Hepatocyte (in vitro differentiated cells): ENCODE results near the gene ELMOD3. TPM values are rescaled to one million over a fixed set of nuclear protein-coding genes. Genes with fewer than 3 reads are reported as not detected.

Experiments used
- DNase-seq: peaks from one replicate; pipeline ENCODE4 v3.0.0-alpha.2; 2016; ENCODE audit warnings: low spot score
- H2AFZ ChIP-seq: fragments of 200-600 bp; sonication (generic); 2 replicates; pipeline ENCODE4 v1.6.0; 2016; ENCODE audit warnings: antibody characterized with exemption, mild to moderate bottlenecking
- H3K27ac ChIP-seq: fragments of 200-600 bp; sonication (generic); 2 replicates; pipeline ENCODE4 v1.5.1; 2016; ENCODE audit warnings: mild to moderate bottlenecking
- H3K27me3 ChIP-seq: fragments of 200-600 bp; sonication (generic); 2 replicates; pipeline ENCODE4 v1.6.1; 2016
- H3K36me3 ChIP-seq: fragments of 200-600 bp; sonication (generic); replicated peaks from 2 replicates; pipeline ENCODE4 v1.5.1; 2016; ENCODE audit warnings: low read depth; ENCODE audit not compliant: insufficient read depth
- H3K4me1 ChIP-seq: fragments of 200-600 bp; sonication (generic); 2 replicates; pipeline ENCODE4 v1.5.1; 2016; ENCODE audit warnings: mild to moderate bottlenecking, moderate library complexity; ENCODE audit not compliant: insufficient read depth
- H3K4me2 ChIP-seq: fragments of 200-600 bp; sonication (generic); 2 replicates; pipeline ENCODE4 v1.6.0; 2016
- H3K4me3 ChIP-seq: fragments of 200-600 bp; sonication (generic); 2 replicates; pipeline ENCODE4 v1.5.1; 2016; ENCODE audit warnings: mild to moderate bottlenecking
- H3K79me2 ChIP-seq: fragments of 200-600 bp; sonication (generic); 2 replicates; pipeline ENCODE4 v1.6.0; 2017; ENCODE audit warnings: mild to moderate bottlenecking
- H3K9me2 ChIP-seq: fragments of 200-600 bp; sonication (generic); replicated peaks from 2 replicates; pipeline ENCODE4 v1.6.0; 2017; ENCODE audit warnings: mild to moderate bottlenecking; ENCODE audit not compliant: insufficient read depth
- H3K9me3 ChIP-seq: fragments of 200-600 bp; sonication (generic); 2 replicates; pipeline ENCODE4 v1.5.1; 2016; ENCODE audit warnings: low read depth, mild to moderate bottlenecking
- H4K20me1 ChIP-seq: fragments of 200-600 bp; sonication (generic); 2 replicates; pipeline ENCODE4 v1.6.0; 2016; ENCODE audit warnings: mild to moderate bottlenecking; ENCODE audit not compliant: insufficient read depth, poor library complexity, severe bottlenecking
- EZH2 ChIP-seq: fragments of 200-600 bp; sonication (generic); IDR thresholded peaks from 2 replicates; pipeline ENCODE4 v1.6.1; 2016; ENCODE audit warnings: antibody characterized with exemption, mild to moderate bottlenecking, borderline replicate concordance
- EZH2phosphoT487 ChIP-seq: fragments of 200-600 bp; sonication (generic); IDR thresholded peaks from one replicate; pipeline ENCODE4 v1.6.1; 2018; ENCODE audit warnings: antibody characterized with exemption, mild to moderate bottlenecking, low read depth, moderate library complexity; ENCODE audit not compliant: unreplicated experiment, severe bottlenecking
- WGBS: methylation state at CpG from one replicate; pipeline ENCODE4 v1.1.6; 2016; ENCODE audit warnings: low lambda C conversion rate; ENCODE audit errors: missing lambda C conversion rate; 5-methylcytosine and 5-hydroxymethylcytosine counted together
- polyA plus RNA-seq: library from polyadenylated mRNA; unstranded; fragments of >200 nt; fragmentation: Nextera tagmentation; extraction: Ambion mirVana; gene quantifications from 2 replicates; pipeline ENCODE4 v1.2.1, GENCODE V29; 2016
- total RNA-seq: library from RNA; depleted of rRNA; stranded (reverse); fragments of >200 nt; gene quantifications from 2 replicates; pipeline ENCODE4 v1.2.3, GENCODE V29; 2014
- TF ChIP-seq, protein P1 (sequence below): fragments of 200-600 bp; sonication (generic); IDR thresholded peaks from 2 replicates; pipeline ENCODE4 v1.5.1; 2016; ENCODE audit warnings: antibody characterized with exemption, mild to moderate bottlenecking; ENCODE audit not compliant: poor library complexity

ELMOD3 gene
- total and polyA plus RNA-seq, 2 experiments from 2014 or later = 18.1 to 25.1 TPM

- Histone ChIP-seq H4K20me1 (no peaks in the 10 kb centered on the region), H2AFZ (peak overlapping the region; percentile 43), H3K9me3 (no peaks in the 10 kb centered on the region), H3K79me2 (peaks cover 44% of the 10 kb centered on the region), H3K4me2 (peak overlapping the region; percentile 81), H3K36me3 (no peaks in the 10 kb centered on the region), H3K27ac (peak overlapping the region; percentile 81), H3K4me3 (peak overlapping the region; percentile 30), H3K27me3 (no peaks in the 10 kb centered on the region), H3K4me1 (peaks cover 10% of the 10 kb centered on the region), H3K9me2 (no peaks in the 10 kb centered on the region)
- DNase-seq = peak; percentile 58
- no peak for TF ChIP-seq EZH2phosphoT487
- no peak for TF ChIP-seq EZH2
- TF ChIP-seq, protein P1, sequence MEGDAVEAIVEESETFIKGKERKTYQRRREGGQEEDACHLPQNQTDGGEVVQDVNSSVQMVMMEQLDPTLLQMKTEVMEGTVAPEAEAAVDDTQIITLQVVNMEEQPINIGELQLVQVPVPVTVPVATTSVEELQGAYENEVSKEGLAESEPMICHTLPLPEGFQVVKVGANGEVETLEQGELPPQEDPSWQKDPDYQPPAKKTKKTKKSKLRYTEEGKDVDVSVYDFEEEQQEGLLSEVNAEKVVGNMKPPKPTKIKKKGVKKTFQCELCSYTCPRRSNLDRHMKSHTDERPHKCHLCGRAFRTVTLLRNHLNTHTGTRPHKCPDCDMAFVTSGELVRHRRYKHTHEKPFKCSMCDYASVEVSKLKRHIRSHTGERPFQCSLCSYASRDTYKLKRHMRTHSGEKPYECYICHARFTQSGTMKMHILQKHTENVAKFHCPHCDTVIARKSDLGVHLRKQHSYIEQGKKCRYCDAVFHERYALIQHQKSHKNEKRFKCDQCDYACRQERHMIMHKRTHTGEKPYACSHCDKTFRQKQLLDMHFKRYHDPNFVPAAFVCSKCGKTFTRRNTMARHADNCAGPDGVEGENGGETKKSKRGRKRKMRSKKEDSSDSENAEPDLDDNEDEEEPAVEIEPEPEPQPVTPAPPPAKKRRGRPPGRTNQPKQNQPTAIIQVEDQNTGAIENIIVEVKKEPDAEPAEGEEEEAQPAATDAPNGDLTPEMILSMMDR = no peak
- 36% methylated on average over 16 of the region's 16 CpGs for WGBS
These were observed 688 bp upstream of the ELMOD3 start for GRCh38 chr2:85353876-85354285.

DNA sequence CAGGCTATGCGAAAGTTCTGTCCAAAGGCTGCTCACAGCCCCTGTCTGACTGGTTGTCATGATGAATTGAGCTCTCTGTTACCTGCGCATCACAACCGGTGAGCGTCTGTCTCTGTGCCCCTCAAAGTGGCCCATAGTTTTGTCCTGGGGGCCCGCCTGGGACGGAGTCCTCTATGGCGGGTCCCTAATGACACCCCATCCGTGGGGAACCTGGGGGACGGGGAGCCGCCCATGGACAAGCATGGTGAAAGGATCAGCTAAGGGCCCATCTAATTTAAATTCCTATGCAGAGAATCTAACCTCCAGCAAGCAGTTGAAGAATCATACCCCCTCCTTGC is 473 bp downstream of the ELMOD3 start:
- 17% methylated on average over 10 of the region's 10 CpGs for WGBS
- Histone ChIP-seq H3K79me2 (peaks cover 44% of the 10 kb centered on the region), H3K9me2 (no peaks in the 10 kb centered on the region), H3K4me3 (peak overlapping the region; percentile 59), H4K20me1 (no peaks in the 10 kb centered on the region), H3K36me3 (no peaks in the 10 kb centered on the region), H3K4me1 (peaks cover 10% of the 10 kb centered on the region), H3K27me3 (no peaks in the 10 kb centered on the region), H2AFZ (peak overlapping the region; percentile 78), H3K4me2 (peak overlapping the region; percentile 91), H3K9me3 (no peaks in the 10 kb centered on the region), H3K27ac (peak overlapping the region; percentile 62)
- no peak for DNase-seq
- no peak for TF ChIP-seq EZH2phosphoT487
- TF ChIP-seq, protein P1 = no peak
- no peak for TF ChIP-seq EZH2

DNA sequence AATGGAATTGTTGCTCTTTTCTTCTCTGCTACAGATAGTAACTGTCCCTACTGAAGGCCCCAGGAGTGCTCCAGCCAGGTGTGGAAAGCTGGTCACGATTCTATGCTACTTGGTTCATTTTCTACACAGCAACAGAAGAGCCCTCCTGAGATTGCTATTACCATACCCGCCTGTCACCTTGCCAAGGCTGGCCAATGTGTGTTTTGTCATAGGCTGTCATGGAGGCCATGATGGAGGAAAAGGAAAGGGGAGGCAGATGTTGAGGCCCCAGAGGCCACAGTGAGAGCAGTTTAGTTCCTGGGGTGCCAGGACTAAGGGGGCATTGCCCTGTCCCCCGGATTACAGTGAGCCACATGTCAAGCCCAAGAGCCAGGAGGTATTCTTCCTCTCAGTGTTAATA is 952 bp downstream of the ELMOD3 start:
- Histone ChIP-seq H3K4me2 (peak overlapping the region; percentile 91), H3K27ac (peak overlapping the region; percentile 62), H3K4me1 (peaks cover 10% of the 10 kb centered on the region), H3K79me2 (peaks cover 44% of the 10 kb centered on the region), H3K4me3 (peak overlapping the region; percentile 59), H2AFZ (peak overlapping the region; percentile 78), H3K9me2 (no peaks in the 10 kb centered on the region), H3K9me3 (no peaks in the 10 kb centered on the region), H4K20me1 (no peaks in the 10 kb centered on the region), H3K36me3 (no peaks in the 10 kb centered on the region), H3K27me3 (no peaks in the 10 kb centered on the region)
- WGBS = 89% methylated on average over 3 of the region's 3 CpGs
- no peak for DNase-seq
- TF ChIP-seq EZH2 (no peak), EZH2phosphoT487 (no peak)
- TF ChIP-seq, protein P1 = no peak

DNA sequence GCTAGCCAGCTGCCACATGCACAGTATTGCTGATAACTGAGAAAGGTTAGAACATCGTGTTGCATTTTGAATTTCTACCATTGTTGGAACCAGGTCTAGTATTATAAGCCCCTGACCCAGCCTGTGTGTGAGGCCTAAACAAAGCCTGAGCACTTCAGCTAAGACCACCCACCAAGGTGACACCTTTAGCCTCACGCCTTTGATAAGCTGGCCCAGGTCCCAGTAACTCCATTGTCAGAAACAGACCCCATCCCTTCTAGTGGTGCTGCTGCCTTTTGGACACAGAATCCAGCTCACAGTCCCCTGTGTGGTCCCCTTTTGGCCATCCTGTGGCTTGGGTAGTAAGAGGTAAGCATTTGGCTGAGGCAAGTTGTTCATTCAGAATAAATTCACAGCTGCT is 1.6 kb downstream of the ELMOD3 start:
- no peak for DNase-seq
- H3K4me2 ChIP-seq = no peak overlapping the region
- H3K4me3 ChIP-seq = no peak overlapping the region
- H2AFZ ChIP-seq = no peak overlapping the region
- no peak for TF ChIP-seq EZH2
- TF ChIP-seq, protein P1 = no peak
- TF ChIP-seq EZH2phosphoT487 = no peak
- H3K4me1 ChIP-seq = peaks cover 10% of the 10 kb centered on the region
- H3K9me3 ChIP-seq = no peaks in the 10 kb centered on the region
- 98% methylated on average over 2 of the region's 2 CpGs for WGBS
- no peaks in the 10 kb centered on the region for H3K27me3 ChIP-seq
- H3K9me2 ChIP-seq = no peaks in the 10 kb centered on the region
- H4K20me1 ChIP-seq = no peaks in the 10 kb centered on the region
- H3K27ac ChIP-seq = no peak overlapping the region
- no peaks in the 10 kb centered on the region for H3K36me3 ChIP-seq
- peaks cover 44% of the 10 kb centered on the region for H3K79me2 ChIP-seq
